Progenitor cell of endocrine pancreas (in vitro differentiated cells): ENCODE data around the gene WDR55. TPM values are rescaled to one million over a fixed set of nuclear protein-coding genes. Genes with fewer than 3 reads are reported as not detected.
"Not testable (repeated sequence)": the region's sequence is repeated elsewhere in the genome, so short reads cannot be mapped to it uniquely, and the experiment has no call there.

ENCODE experiments used
- DNase-seq: peaks from one replicate; pipeline ENCODE4 v3.0.0; 2021; ENCODE audit warnings: low spot score; ENCODE audit not compliant: unreplicated experiment
- H3K27ac Mint-ChIP-seq: 2 replicates; pipeline ENCODE4 v1.8.0; 2021; ENCODE audit warnings: mild to moderate bottlenecking, moderate library complexity, mixed read lengths
- H3K27me3 Mint-ChIP-seq: 2 replicates; pipeline ENCODE4 v1.8.0; 2021; ENCODE audit warnings: mixed read lengths
- H3K36me3 Mint-ChIP-seq: 2 replicates; pipeline ENCODE4 v1.8.0; 2022; ENCODE audit warnings: mixed read lengths; ENCODE audit not compliant: insufficient read depth
- H3K4me1 Mint-ChIP-seq: 2 replicates; pipeline ENCODE4 v1.8.0; 2021; ENCODE audit warnings: low read depth, mixed read lengths
- H3K4me3 Mint-ChIP-seq: 2 replicates; pipeline ENCODE4 v1.8.0; 2021; ENCODE audit warnings: low read depth, mild to moderate bottlenecking, moderate library complexity, mixed read lengths
- H3K9me3 Mint-ChIP-seq: 2 replicates; pipeline ENCODE4 v1.8.0; 2021; ENCODE audit warnings: low read depth, mixed read lengths
- long read RNA-seq: library from polyadenylated mRNA; unstranded; transcript quantifications from one replicate; pipeline ENCODE4 v2.0.0, GENCODE V29; 2020
- total RNA-seq: library from RNA; stranded (reverse); gene quantifications from 2 replicates; pipeline ENCODE4 v1.2.1, GENCODE V29; 2021
- TF ChIP-seq, protein P1 (sequence below): fragments of 200-600 bp; sonication (generic); IDR thresholded peaks from one replicate; pipeline ENCODE4 v1.5.0; 2021; ENCODE audit warnings: antibody characterized with exemption, mild to moderate bottlenecking; ENCODE audit not compliant: unreplicated experiment

The WDR55 gene
- 26.0 and 26.9 TPM in 2 replicates for total RNA-seq
- long read RNA-seq, full-length matches to known transcripts = 61 of 123 reads
- long read RNA-seq, partial matches to known transcripts = 5 of 123 reads
- long read RNA-seq, other reads (novel, unspliced or antisense) = 57 of 123 reads

- peaks cover 8% of the 10 kb centered on the region for H3K4me1 Mint-ChIP-seq
- no peaks in the 10 kb centered on the region for H3K27me3 Mint-ChIP-seq
- H3K4me3 Mint-ChIP-seq = peak within 1 kb of the TSS; percentile 99
- H3K9me3 Mint-ChIP-seq = no peaks in the 10 kb centered on the region
- peak; percentile 78 for DNase-seq
- H3K27ac Mint-ChIP-seq = peak within 1 kb of the TSS; percentile 97
- peaks cover 20% of the 10 kb centered on the region for H3K36me3 Mint-ChIP-seq
- TF ChIP-seq, protein P1, sequence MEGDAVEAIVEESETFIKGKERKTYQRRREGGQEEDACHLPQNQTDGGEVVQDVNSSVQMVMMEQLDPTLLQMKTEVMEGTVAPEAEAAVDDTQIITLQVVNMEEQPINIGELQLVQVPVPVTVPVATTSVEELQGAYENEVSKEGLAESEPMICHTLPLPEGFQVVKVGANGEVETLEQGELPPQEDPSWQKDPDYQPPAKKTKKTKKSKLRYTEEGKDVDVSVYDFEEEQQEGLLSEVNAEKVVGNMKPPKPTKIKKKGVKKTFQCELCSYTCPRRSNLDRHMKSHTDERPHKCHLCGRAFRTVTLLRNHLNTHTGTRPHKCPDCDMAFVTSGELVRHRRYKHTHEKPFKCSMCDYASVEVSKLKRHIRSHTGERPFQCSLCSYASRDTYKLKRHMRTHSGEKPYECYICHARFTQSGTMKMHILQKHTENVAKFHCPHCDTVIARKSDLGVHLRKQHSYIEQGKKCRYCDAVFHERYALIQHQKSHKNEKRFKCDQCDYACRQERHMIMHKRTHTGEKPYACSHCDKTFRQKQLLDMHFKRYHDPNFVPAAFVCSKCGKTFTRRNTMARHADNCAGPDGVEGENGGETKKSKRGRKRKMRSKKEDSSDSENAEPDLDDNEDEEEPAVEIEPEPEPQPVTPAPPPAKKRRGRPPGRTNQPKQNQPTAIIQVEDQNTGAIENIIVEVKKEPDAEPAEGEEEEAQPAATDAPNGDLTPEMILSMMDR = no peak
Observed at GRCh38 chr5:140664359-140665119, at the start of gene WDR55. TSS of gene WDR55 (plus strand) at chr5:140664904. CDS start at chr5:140664913, 9 bp downstream.

- H3K4me1 Mint-ChIP-seq = no peaks in the 10 kb centered on the region
- DNase-seq = no peak
- TF ChIP-seq, protein P1 = no peak
- no peaks in the 10 kb centered on the region for H3K36me3 Mint-ChIP-seq
- H3K4me3 Mint-ChIP-seq = no peak overlapping the region
- H3K27me3 Mint-ChIP-seq = no peaks in the 10 kb centered on the region
- no peak overlapping the region for H3K27ac Mint-ChIP-seq
- H3K9me3 Mint-ChIP-seq = peaks cover 11% of the 10 kb centered on the region
Observed at GRCh38 chr5:140622301-140622700, 42.4 kb upstream of the WDR55 start.

DNA sequence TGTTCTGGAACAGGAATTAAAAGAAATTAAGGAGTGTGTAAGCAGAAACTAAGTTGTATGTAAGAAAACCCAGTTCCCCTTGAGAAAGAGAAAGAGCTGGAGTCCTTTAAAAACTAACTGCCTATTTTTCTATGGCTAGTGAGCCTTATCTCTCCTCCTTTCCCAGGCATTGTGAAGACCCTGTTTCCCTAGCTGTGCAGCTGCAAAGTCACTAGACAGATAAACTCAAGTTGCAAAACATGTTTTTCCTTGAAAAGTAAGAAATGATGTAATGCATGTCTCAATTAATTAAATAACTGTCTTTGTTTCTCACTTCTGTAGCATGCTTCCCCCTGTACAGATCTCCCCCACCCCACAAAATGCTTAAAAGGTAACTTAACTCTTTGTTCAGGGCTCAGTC lies 41.6 kb upstream of the WDR55 start:
- H3K27me3 Mint-ChIP-seq, H3K36me3 Mint-ChIP-seq, DNase-seq, H3K4me1 Mint-ChIP-seq, H3K4me3 Mint-ChIP-seq, H3K27ac Mint-ChIP-seq: not testable (repeated sequence)
- H3K9me3 Mint-ChIP-seq = peaks cover 18% of the 10 kb centered on the region

- H3K36me3 Mint-ChIP-seq, H3K27ac Mint-ChIP-seq, H3K4me1 Mint-ChIP-seq, H3K27me3 Mint-ChIP-seq, DNase-seq, H3K4me3 Mint-ChIP-seq: not testable (repeated sequence)
- H3K9me3 Mint-ChIP-seq = peaks cover 20% of the 10 kb centered on the region
Observed at GRCh38 chr5:140624886-140625285, 39.8 kb upstream of the WDR55 start.

DNA sequence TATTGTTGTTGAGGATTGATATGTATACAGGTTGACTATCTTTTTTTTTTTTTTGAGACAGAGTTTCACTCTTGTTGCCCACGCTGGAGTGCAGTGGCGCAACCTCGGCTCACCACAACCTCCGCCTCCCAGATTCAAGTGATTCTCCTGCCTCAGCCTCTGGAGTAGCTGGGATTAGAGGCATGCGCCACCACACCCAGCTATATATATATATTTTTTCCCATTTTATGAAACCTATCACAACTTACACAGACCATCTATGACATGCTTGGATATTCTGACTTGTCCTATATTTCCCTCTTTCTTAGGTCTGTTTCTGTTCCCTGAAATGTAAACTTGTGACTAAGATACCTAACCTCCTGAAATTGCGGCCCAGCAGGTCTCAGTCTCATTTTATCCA lies 36.7 kb upstream of the WDR55 start:
- Mint-ChIP-seq H3K9me3 (peaks cover 20% of the 10 kb centered on the region), H3K4me1 (no peaks in the 10 kb centered on the region), H3K4me3 (no peak overlapping the region), H3K36me3 (peaks cover 4% of the 10 kb centered on the region), H3K27me3 (no peaks in the 10 kb centered on the region), H3K27ac (no peak overlapping the region)
- TF ChIP-seq, protein P1 = no peak
- DNase-seq = no peak

DNA sequence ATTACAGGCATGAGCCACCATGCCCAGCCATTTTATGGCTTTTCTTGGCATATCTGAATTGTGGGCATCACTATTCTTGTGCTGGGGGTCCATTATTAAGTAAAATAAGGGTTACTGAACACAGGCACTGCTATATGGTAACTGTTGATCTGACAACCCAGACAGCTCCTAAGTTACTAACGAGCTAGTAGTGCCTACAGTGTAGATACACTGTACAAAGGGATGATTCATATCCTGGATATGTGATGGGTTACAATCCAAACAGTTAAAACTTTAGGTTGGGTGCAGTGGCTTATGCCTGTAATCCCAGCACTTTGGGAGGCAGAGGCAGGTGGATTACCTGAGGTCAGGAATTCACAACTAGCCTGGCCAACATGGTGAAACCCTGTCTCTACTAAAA lies 36.0 kb upstream of the WDR55 start:
- Mint-ChIP-seq H3K4me3 (no peak overlapping the region), H3K27ac (no peak overlapping the region), H3K4me1 (no peaks in the 10 kb centered on the region), H3K27me3 (no peaks in the 10 kb centered on the region), H3K36me3 (peaks cover 4% of the 10 kb centered on the region), H3K9me3 (peaks cover 20% of the 10 kb centered on the region)
- DNase-seq = no peak
- TF ChIP-seq, protein P1 = no peak
